ENCODE results near the gene TEX26.

TEX26 gene

DNA sequence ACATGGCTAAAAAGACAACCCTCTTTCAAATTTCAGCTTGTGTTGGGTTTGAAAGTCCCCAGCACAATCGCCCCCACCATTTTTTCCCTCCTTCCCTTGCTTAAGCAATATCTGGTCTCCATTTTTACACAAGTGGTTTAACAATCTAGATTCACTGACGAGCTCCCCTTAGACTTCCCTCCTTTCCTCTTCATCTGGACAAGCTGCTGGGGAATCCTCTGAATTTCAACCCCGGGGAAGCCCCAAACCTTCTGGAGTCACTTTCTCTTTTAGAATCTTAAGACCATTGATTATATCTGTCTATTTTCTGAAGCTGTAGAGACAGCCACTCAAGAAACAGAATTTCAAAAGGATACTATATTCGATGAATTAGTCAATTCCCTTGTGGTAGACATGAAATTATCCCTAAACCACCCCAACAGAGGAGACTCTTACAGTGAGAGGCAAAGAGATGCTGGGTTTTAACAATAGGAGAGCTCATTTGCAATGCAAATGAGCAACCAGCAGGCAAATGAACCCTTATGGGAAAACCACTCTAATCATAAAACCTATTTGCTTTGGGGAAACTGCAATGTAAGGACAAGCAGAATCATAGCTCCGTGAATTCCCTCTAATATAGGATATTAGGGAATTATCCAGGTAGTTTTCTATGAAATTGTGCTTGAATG is 78.9 kb downstream of the TEX26 start:
- FAIRE-seq: no peak
- TF ChIP-seq, protein P1, sequence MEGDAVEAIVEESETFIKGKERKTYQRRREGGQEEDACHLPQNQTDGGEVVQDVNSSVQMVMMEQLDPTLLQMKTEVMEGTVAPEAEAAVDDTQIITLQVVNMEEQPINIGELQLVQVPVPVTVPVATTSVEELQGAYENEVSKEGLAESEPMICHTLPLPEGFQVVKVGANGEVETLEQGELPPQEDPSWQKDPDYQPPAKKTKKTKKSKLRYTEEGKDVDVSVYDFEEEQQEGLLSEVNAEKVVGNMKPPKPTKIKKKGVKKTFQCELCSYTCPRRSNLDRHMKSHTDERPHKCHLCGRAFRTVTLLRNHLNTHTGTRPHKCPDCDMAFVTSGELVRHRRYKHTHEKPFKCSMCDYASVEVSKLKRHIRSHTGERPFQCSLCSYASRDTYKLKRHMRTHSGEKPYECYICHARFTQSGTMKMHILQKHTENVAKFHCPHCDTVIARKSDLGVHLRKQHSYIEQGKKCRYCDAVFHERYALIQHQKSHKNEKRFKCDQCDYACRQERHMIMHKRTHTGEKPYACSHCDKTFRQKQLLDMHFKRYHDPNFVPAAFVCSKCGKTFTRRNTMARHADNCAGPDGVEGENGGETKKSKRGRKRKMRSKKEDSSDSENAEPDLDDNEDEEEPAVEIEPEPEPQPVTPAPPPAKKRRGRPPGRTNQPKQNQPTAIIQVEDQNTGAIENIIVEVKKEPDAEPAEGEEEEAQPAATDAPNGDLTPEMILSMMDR (IDR thresholded peaks at IDR 0.05; ENCODE audit: insufficient read depth, missing control alignments): no peak
- DNase-seq (ENCODE audit: insufficient read length, low spot score): no peak

DNA sequence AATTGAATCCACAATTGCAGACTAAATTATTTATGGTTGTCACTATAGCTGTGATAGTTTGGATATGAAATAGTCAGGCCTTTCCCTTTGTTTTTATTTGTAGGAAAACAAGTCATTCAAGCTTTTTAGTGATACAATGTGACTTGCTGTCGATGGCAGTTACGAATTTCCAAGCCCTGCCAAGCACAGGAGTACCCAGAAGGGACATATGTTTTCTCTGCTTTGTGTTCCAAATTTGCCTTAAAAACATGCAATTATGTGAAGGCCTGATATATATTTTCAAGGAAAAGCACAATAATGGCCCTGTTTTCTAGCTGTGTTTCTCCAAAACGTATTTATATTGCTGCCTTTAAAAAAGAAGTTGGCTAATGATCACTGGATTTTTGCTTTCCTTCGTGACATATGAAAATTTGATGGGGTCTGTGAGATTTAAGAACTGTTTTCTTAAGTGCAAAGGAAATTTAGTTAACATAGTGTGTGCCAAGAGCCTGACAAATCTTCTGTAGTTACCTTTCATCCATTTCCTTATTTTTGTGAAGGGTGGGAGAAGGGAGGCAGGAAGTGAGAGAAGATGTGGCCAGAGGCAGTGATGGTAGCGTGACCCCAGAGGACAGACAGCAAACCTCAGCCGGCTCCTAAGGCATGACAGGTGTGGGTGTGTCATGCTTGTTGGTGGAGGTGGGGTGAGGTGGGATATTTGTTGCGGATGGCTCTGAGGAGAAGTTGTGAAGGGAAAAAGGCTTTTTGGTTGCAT is 79.6 kb downstream of the TEX26 start:
- DNase-seq (ENCODE audit: insufficient read length, low spot score) (no peak), FAIRE-seq (no peak)
- TF ChIP-seq, protein P1 (IDR thresholded peaks at IDR 0.05; ENCODE audit: insufficient read depth, missing control alignments): no peak

DNA sequence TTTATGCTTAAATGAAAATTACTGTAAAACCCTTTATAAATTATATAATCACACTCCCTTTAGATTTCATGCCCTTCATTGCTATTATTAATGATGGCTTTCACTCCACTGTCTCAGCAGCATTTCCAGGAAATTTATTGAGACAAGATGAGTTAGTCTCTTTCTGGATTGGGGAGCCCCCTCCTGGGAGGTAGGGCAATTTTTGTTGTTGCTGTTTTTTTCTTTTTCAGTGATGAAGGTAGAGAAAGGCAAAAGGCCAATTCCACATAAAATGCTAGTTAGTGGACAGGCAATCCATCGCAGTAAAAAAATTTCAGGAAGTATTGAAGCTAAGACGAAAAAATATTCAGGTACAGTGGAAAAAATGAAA is 80.2 kb downstream of the TEX26 start:
- DNase-seq (ENCODE audit: insufficient read length, low spot score): no peak
- TF ChIP-seq, protein P1 (IDR thresholded peaks at IDR 0.05; ENCODE audit: insufficient read depth, missing control alignments): no peak
- FAIRE-seq: no peak

DNA sequence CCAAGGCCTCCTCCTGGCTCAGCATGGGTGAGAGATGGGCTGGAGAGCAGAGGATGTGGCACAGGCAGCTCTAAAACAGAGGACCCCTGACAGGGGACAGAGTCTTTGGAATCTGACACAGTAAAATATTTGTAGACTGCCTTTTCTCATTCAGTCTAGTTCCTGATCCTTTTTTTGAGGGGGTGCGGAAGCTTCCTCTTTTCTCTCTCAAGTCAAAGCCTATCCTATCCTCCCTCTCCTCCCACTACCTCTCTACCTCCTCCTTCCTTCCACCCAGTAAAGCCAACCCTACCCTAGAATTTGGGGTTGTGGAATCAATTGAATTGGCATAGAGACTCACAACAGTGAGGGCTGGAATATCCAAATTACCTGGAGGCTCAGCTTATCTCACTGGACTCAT is 82.0 kb downstream of the TEX26 start:
- no peak for DNase-seq (ENCODE audit: insufficient read length, low spot score)
- TF ChIP-seq, protein P1 (IDR thresholded peaks at IDR 0.05; ENCODE audit: insufficient read depth, missing control alignments): no peak
- no peak for FAIRE-seq

DNA sequence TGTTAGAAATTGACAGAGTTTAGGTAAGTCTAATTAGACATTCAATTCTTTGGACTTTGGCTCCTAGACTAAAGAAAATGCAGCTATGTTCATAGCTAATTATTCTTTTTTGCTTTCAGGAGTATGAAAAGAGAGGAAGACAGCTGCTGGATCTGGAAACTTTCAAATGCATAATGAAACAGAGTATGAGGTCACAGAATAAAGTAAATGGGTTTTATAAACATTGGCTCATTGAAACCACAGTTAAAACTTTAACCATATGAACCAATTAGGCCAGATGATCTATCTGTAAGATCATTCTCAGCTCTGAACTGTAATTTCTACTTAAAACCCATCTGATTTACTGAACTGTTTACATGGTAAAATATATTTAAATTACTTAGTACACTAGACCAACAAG is 82.7 kb downstream of the TEX26 start:
- no peak for DNase-seq (ENCODE audit: insufficient read length, low spot score)
- TF ChIP-seq, protein P1 (IDR thresholded peaks at IDR 0.05; ENCODE audit: insufficient read depth, missing control alignments): no peak
- no peak for FAIRE-seq

DNA sequence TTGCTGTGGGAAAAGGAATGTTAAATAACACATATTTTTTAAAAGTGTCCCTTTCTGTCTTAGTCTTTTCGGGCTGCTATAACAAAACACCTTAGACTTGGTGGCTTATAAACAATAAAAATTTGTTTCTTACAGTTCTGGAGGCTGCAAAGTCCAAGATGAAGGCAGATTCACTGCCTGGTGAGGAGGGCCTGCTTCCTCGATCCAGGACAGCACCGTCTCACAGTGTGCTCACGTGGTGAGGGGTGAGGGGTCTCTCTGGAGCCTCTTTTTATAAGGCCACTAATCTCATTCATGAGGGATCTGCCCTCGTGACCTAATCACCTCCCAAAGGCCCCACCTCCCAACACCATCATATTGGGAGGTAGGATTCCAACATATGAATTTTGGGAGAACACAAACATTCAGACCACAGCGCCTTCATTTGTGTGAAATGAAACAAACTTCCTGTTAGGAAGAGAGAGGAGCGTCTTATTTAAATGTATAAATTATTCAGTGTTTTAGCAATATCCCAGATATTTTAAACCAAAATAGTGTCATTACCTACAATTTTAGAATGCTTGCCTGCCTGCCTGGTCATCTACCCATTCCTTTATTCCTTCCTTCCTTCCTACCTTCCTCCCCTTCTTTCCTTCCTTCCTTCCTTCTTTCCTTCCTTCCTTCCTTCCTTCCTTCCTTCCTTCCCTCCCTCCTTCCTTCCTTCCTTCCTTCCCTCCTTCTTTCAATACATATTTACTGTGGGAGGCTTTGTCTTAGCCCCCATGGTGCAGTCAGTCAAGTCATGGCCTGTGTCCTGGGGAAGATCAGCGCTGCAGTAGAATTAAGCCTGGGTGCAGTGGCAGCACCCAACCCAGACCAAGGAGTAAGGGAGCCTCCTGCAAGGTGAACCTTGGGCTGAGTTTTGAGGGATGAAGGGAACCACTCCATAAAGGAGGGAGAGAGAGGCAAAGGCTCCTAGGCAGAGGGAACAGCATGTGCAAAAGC is 84.2 kb downstream of the TEX26 start:
- DNase-seq (ENCODE audit: insufficient read length, low spot score): no peak
- FAIRE-seq: no peak
- TF ChIP-seq, protein P1 (IDR thresholded peaks at IDR 0.05; ENCODE audit: insufficient read depth, missing control alignments): no peak
